ENCODE results near the gene CLBA1. TPM values are rescaled to one million over a fixed set of nuclear protein-coding genes. Genes with fewer than 3 reads are reported as not detected.

The CLBA1 gene
- total RNA-seq, 2 experiments from 2014 or later, result 1.2 TPM

DNA sequence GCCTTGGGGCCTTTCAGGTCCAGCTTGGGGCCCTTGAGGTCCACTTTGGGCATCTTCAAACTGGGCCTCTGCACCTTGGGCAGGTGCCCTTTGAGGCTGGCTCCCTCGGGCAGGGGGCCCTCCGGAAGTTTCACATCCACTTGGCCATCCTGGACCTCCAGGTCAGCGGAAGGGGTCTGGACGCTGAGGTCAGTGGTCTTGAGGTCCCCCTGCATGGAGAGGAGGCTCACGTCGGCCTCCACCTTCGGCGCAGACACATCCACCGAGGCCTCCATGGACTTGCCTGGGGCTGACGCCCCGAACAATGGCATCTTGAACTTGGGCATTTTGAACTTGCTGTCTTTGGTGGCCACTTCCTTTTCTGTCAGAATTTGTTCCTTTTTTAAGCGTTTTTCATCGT lies 32.5 kb upstream of the CLBA1 start:
- ATAC-seq (ENCODE audit: low read depth), result no peak
- H3K27me3 Mint-ChIP-seq, result peaks cover 3% of the 10 kb centered on the region

DNA sequence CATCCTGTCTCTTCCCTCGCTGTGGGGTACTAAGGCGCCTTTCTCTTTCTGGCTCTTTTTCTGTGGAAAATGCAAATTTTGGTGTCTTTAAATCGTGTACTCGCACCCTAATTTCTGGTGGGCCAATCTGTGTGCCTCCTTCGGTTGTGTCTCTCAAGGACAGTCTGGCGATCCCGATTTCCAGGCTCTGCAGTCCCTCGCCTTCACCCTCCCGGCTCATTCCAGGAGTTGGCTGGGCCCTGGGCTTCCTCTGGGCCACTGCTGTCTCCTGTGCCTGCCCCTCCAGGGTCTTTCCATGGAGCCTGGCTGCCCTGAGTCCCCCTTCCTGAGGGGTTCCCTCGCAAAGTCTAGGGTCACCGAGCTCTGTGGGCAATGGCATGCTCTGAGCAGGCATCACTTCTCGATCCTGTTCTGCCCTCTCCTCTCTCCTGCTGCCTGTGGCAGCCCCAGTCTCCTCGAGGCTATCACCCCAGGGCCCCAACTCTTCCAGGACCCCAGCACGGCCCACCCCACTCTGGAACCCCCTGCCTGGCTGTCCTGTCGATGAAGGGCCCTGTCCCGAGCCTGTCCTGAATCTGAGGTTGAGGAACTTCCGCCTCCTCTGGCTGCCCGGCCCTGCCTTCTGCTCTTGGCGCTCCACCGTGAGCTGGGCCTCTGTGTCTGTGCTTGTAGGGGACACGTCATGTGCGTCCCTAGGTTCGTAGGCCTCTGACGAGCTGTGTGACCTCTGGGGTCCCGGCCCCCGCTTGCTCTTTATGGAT lies 31.5 kb upstream of the CLBA1 start:
- Mint-ChIP-seq H3K4me1 (no peaks in the 10 kb centered on the region), H3K27me3 (peaks cover 9% of the 10 kb centered on the region), H3K27ac (no peak overlapping the region), H3K36me3 (no peaks in the 10 kb centered on the region), H3K4me3 (no peak overlapping the region), H3K9me3 (no peaks in the 10 kb centered on the region)
- DNase-seq (no peak), ATAC-seq (ENCODE audit: low read depth) (no peak)
- POLR2A ChIA-PET, result interaction anchor here (0.5 kb wide), 1 partner anchor 153 kb away, joined by 5 read pairs; no protein-coding TSS in a partner anchor

More for the DNA sequence above, 32.5 kb upstream of the CLBA1 start:
- POLR2A ChIA-PET, result no interaction called here
- H3K4me3 Mint-ChIP-seq, result no peak overlapping the region
- no peak overlapping the region for H3K27ac Mint-ChIP-seq
- no peak for DNase-seq
- H3K9me3 Mint-ChIP-seq, result no peaks in the 10 kb centered on the region
- no peaks in the 10 kb centered on the region for H3K4me1 Mint-ChIP-seq
- H3K36me3 Mint-ChIP-seq, result no peaks in the 10 kb centered on the region

DNA sequence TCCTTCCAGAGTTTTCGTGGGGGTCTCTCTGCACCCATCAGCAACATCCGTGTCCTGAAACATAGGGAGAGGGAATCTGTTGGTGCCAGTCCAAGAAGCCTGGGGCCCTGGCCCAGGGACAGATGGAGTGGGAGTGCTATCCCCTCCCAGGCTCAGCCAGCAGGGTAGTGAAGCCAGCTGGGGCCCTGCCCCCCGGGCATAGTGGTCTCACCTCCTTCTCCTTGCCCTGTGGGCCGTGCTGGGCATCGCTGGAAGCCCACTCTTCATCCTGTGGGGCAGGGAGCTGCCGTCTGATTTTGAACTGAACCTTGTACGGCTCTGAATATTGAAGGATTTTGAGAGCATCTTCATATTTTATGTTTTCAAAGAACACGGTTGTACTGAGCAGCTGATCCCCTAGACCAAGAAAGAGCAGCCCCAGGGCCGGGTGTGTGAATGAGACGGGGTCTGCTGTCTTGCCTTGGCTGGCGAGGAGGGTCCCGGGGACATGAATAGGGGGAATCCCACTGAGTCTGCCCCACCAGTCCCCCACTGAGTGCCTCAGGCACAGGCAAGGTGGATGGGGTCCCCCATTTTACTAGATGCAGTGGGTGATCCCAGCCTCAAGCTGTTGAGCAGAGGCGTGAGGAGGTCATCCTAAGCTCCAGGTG lies 30.7 kb upstream of the CLBA1 start:
- Mint-ChIP-seq H3K9me3 (no peaks in the 10 kb centered on the region), H3K4me3 (no peak overlapping the region)

DNA sequence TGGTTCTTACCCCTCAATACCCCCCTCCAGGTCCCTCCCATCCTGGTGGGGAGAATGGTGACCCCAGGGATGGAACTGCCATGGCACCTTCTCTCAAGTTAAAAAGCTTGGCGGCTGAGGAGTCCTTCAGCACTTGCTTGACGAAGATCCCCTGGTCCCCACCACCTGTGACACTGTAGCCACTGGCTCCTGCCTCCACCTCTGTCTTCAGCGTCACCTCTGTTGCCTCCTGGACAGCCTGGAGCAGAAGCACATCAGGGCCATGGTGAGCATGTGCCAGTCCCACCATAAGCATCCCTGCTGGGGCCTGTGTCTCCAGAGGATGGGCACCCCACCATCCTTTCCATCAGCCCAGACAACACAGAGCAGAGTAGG lies 30.2 kb upstream of the CLBA1 start:
- DNase-seq (no peak), ATAC-seq (ENCODE audit: low read depth) (no peak)
- Mint-ChIP-seq H3K4me3 (no peak overlapping the region), H3K9me3 (no peaks in the 10 kb centered on the region), H3K36me3 (no peaks in the 10 kb centered on the region), H3K4me1 (no peaks in the 10 kb centered on the region), H3K27ac (no peak overlapping the region), H3K27me3 (peaks cover 13% of the 10 kb centered on the region)
- POLR2A ChIA-PET, result no interaction called here

More for the DNA sequence above, 30.7 kb upstream of the CLBA1 start:
- DNase-seq, result no peak
- no peak for ATAC-seq (ENCODE audit: low read depth)
- peaks cover 12% of the 10 kb centered on the region for H3K27me3 Mint-ChIP-seq
- POLR2A ChIA-PET, result no interaction called here
- no peaks in the 10 kb centered on the region for H3K4me1 Mint-ChIP-seq
- H3K27ac Mint-ChIP-seq, result no peak overlapping the region
- H3K36me3 Mint-ChIP-seq, result no peaks in the 10 kb centered on the region

DNA sequence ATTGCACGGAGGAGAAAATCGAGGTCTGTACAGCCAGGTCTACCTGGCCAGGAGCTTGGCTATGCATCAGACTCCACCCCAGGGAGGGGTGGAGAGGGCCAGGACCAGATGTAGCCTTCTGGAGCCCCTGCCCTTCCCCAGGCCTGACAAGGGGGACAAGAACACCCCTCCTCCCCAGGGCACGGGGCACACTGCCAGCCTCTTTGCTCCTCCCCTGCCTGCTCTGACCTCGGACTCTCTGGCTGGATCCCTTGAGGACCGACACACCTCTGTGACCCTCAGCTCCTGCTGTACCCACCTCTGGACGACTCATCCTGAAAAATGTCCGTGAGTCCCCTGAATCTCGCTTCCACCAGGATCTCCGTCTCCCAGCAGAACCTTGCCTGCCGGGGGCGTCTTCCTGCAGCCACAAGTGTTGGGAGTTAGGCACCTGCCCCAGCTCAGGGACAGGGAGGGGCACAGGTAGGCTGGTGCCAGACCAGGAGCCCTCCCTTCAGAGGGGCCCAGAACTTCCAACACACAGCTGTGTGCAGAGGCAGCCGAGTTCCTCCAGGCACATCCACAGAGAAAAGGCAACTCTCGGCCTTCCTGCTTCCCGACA lies 29.2 kb upstream of the CLBA1 start:
- H3K4me3 Mint-ChIP-seq, result no peak overlapping the region
- DNase-seq, result no peak
- no peaks in the 10 kb centered on the region for H3K9me3 Mint-ChIP-seq
- H3K27me3 Mint-ChIP-seq, result peaks cover 13% of the 10 kb centered on the region
- POLR2A ChIA-PET, result no interaction called here
- no peak overlapping the region for H3K27ac Mint-ChIP-seq
- ATAC-seq (ENCODE audit: low read depth), result no peak
- H3K36me3 Mint-ChIP-seq, result no peaks in the 10 kb centered on the region
- H3K4me1 Mint-ChIP-seq, result no peaks in the 10 kb centered on the region

DNA sequence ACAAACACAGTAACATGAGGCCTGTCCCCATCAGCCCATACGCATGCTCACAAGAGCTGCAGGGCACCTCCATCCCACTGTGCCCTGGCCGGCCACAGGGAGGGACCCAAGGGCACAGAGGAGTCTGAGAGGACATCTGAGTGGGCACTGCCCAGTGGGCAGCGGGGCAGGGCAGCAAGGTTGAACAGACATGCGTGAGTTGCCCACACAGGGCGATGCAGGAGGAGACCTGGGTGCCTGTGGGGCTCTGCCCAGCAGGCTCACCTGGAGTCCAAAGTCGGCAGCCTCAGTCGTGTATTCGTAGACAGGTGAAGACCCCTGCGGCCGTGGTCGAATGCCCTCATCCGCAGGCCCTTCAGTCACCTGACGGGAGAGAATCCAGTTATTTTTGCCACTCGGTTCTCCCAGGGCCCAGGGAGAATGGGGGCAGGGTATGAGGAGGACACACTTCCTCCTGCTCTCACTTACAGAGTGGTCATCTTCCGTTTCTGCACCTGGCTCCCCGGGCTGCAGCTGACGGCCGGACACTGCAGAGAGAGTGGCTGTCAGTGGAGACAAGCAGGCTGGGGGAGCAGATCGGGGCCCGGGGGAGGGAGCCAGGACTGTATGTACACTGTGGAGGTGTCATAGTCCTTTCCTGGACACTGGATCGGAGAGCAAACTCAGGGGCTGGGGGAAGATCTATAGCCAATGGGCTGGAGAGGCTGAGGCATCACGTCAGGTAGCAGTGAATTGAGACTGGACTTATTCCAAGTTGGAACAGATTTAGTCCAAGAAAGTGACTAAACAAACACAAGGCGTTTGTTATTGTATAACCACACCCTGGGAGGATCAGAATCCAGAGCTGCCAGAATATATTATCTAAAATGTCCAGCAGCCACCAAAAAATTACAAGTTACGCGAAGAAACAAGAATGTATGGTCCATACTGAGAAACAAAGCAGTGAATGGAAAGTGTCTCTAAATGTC lies 28.2 kb upstream of the CLBA1 start:
- POLR2A ChIA-PET, result no interaction called here

DNA sequence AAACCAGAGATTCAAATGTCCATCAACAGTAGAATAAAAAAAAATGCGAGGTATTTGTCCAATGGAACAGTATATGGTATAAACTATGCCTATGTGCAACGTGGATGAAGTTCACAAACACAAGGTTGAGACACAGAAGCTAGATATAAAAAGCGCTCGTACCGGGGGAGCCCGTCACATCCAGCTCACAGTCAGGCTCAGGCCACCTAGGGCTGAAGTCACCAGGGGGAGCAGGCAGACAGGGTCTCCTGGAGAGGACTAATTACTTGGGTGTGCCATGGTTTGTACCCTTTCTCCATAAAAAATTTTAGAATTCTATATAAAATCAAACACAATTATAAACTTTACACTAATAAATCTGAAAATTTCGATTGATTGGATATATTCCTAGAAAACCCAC lies 21.0 kb upstream of the CLBA1 start:
- POLR2A ChIA-PET, result no interaction called here
- peaks cover 24% of the 10 kb centered on the region for H3K27me3 Mint-ChIP-seq
- ATAC-seq (ENCODE audit: low read depth) (no peak), DNase-seq (no peak)
- H3K36me3 Mint-ChIP-seq, result no peaks in the 10 kb centered on the region
- H3K9me3 Mint-ChIP-seq, result no peaks in the 10 kb centered on the region
- no peak overlapping the region for H3K27ac Mint-ChIP-seq
- H3K4me3 Mint-ChIP-seq, result no peak overlapping the region
- no peaks in the 10 kb centered on the region for H3K4me1 Mint-ChIP-seq

More for the DNA sequence above, 28.2 kb upstream of the CLBA1 start:
- H3K4me3 Mint-ChIP-seq, result no peak overlapping the region
- no peak overlapping the region for H3K27ac Mint-ChIP-seq
- DNase-seq (no peak), ATAC-seq (ENCODE audit: low read depth) (no peak)
- H3K27me3 Mint-ChIP-seq, result peaks cover 13% of the 10 kb centered on the region
- H3K9me3 Mint-ChIP-seq, result no peaks in the 10 kb centered on the region
- H3K36me3 Mint-ChIP-seq, result no peaks in the 10 kb centered on the region
- H3K4me1 Mint-ChIP-seq, result no peaks in the 10 kb centered on the region

DNA sequence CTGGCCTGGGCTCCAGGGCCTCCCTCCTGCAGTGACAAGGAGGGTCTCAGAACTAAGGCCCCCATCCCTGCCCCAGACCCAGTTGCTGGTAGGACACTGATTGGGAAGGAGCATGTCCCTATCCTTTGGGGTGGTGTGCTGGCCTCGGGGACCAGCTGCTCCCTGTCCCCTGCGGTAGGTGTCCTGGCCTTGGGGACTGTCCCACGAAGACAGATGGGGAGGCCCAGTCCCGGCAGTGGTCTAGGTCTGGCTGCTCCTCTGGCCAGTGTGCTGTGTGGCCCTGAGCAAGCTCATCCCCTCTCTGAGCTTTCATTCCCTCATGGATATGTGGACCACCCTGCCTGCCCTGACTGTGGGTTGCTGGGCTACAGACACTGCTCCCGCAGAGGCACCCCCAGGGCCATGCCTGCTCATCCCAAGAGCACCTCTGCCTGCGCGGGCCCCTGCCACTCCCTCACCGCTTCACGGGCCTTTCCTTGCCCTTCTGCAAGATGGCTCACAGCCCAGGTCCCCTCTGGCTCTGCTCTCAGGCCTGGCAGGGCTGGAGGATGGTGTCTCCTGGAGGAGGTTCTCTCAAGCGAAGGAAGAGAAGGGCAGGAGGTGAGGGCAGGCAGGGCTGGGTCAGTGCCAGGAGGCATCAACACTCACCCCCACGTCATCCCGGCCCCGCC lies 19.9 kb upstream of the CLBA1 start:
- ATAC-seq (ENCODE audit: low read depth) (no peak), DNase-seq (no peak)

DNA sequence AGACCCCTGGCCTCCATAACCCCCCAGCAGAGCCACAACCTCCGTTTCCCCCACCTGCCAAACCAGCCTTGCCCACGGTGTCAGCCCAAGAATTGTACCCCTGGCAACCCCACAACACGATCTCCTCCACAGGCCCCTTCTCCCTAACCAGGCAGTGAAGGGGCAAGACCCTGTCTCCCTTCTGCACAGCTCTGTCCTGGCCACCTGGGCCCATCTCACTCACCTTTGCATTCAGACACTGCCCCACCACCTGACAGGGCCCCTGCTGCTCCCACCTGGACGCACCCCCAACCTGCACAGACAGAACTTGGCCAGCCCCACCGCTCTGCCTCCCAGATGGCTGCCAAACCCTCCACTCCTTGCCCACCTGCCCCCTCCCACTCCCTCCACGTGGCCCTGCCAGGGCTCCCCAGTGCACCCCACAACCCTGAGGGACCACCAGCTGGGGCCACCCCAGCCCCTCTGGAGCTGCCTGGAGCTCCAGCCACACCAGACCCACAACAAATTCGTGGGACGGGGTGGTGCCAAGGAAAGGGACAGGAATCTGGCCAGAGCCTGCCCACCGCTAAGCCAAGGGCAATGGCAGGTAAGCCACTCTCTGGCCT lies 19.2 kb upstream of the CLBA1 start:
- DNase-seq, result no peak
- no peaks in the 10 kb centered on the region for H3K4me1 Mint-ChIP-seq
- no peak overlapping the region for H3K4me3 Mint-ChIP-seq
- no peak for ATAC-seq (ENCODE audit: low read depth)
- H3K9me3 Mint-ChIP-seq, result no peaks in the 10 kb centered on the region
- H3K36me3 Mint-ChIP-seq, result no peaks in the 10 kb centered on the region
- POLR2A ChIA-PET, result no interaction called here
- H3K27me3 Mint-ChIP-seq, result peaks cover 21% of the 10 kb centered on the region
- no peak overlapping the region for H3K27ac Mint-ChIP-seq

More for the DNA sequence above, 19.9 kb upstream of the CLBA1 start:
- Mint-ChIP-seq H3K36me3 (no peaks in the 10 kb centered on the region), H3K9me3 (no peaks in the 10 kb centered on the region), H3K27me3 (peaks cover 21% of the 10 kb centered on the region), H3K27ac (no peak overlapping the region), H3K4me3 (no peak overlapping the region), H3K4me1 (no peaks in the 10 kb centered on the region)
- POLR2A ChIA-PET, result no interaction called here

DNA sequence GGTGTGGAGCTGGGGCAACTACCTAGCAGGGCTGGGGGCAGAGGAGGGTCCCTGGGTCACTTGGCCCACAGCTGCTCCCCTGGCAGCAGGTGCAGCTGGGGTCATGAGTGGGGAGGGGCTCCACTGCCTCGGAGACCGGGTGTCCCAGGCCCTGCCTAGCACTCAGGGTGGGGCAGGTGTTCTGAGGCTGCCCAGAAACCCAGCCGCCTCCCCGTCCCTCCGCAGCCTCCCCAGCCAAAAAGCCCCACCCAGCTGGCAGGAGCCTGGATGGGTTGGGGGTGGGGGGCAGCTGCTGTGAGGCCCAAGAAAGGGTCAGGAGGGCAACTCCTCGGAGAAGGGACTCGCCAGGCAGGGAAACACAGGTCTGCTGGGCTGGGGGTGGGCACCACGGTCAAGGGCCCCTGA lies 18.6 kb upstream of the CLBA1 start:
- Mint-ChIP-seq H3K36me3 (no peaks in the 10 kb centered on the region), H3K27ac (no peak overlapping the region), H3K4me1 (no peaks in the 10 kb centered on the region), H3K4me3 (no peak overlapping the region), H3K27me3 (peaks cover 21% of the 10 kb centered on the region), H3K9me3 (no peaks in the 10 kb centered on the region)
- POLR2A ChIA-PET, result no interaction called here
- ATAC-seq (ENCODE audit: low read depth), result no peak
- DNase-seq, result no peak

DNA sequence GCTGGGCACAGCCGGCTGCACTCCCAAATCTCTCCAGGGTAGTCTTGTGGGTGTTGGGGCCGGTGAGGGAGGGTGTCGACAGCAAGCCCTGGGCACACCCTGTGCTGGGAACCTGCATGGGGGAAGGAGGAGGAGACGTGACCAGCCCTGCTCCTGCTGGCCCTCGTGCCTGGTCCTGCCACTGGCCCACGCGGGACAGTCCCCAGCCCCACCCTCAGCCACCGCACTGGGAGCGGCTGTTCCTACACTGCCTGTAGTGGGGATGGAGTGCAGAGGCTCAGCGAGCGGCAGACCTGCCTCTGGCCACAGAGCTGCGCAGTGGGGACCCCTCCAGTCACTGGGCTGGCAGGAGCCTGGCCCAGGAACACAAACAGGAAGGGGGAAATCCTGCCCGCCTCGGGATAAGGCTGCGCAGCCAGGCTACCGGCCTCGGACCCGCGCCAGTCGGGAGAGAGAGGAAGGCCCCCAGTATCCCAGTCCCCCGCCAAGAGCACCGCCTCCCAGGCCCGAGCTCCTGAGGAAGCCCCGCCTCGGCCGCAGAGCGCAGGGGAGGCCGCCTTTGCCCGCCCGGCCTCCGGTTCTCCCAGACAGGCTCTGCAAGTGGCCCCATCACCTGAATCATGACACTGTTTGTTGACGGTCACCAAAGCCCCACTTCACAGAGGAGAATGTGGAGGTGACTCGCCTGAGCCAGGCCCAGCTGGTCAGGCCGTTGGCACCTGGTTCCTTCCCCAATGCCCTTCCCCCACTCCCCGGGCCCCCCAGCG lies 18.0 kb upstream of the CLBA1 start:
- POLR2A ChIA-PET, result no interaction called here
- peak; percentile 56 for DNase-seq
- H3K27me3 Mint-ChIP-seq, result peaks cover 21% of the 10 kb centered on the region
- no peaks in the 10 kb centered on the region for H3K4me1 Mint-ChIP-seq
- ATAC-seq (ENCODE audit: low read depth), result peak; percentile 71
- no peak overlapping the region for H3K4me3 Mint-ChIP-seq
- H3K27ac Mint-ChIP-seq, result no peak overlapping the region
- no peaks in the 10 kb centered on the region for H3K9me3 Mint-ChIP-seq
- H3K36me3 Mint-ChIP-seq, result no peaks in the 10 kb centered on the region

DNA sequence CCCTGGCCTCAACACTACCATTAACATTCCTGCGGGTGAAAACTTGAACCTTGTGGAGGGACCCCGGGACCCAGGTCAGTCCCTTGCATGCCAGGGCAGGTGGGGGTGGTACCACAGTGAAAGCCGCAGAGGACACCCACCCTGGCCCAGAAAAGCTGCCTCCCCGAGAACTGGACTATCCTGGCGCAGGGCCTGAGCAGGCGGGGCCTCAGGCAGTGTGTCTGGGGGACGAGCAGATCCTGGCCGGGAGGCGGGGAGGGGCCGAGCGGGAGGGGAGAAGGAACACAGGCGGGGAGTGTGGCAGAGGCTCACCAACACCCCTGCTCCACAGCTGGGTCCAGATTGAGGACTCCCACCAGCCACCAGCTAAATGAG lies 17.4 kb upstream of the CLBA1 start:
- Mint-ChIP-seq H3K36me3 (no peaks in the 10 kb centered on the region), H3K4me3 (no peak overlapping the region), H3K27me3 (peaks cover 19% of the 10 kb centered on the region), H3K9me3 (no peaks in the 10 kb centered on the region), H3K27ac (no peak overlapping the region), H3K4me1 (no peaks in the 10 kb centered on the region)
- no peak for DNase-seq
- no peak for ATAC-seq (ENCODE audit: low read depth)
- POLR2A ChIA-PET, result no interaction called here

Measured in activated naive CD8-positive, alpha-beta T cell treated with anti-CD3 and anti-CD28 coated beads, Interleukin-2, amount 10 ng/mL, durations not matched to agents 7 days and 5 days (primary cell).